ENCODE results near the gene TMEM40. TPM values are rescaled to one million over a fixed set of nuclear protein-coding genes. Genes with fewer than 3 reads are reported as not detected.

The TMEM40 gene
- total and polyA plus RNA-seq, 2 of the 13 experiments (the other 11 are each of a cell fraction or from before 2014, with no cell fraction given): 0.16 TPM; not detected in 1

DNA sequence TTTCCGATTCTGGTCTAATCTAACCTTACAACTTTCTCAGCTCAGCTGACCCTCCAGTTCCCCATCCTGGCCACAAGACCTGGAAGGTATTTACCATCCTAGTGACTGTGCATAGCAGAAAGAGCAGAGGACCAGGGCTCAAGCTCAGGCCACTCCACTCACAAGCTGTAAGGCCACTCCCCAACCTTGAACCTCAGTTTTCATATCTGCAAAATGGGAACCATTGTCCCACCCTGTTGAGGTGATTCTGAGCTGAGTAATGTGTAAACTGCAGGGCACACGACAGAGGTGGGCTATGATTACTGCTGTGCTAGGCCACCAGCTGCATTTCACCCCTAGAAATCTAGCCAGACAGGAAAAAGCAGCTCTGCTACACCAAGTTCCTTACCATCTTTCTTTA lies 21.7 kb downstream of the TMEM40 start:
- CTCF ChIA-PET (ENCODE audit: low intra/inter-chr PET ratio, low total read pairs): no interaction called here

DNA sequence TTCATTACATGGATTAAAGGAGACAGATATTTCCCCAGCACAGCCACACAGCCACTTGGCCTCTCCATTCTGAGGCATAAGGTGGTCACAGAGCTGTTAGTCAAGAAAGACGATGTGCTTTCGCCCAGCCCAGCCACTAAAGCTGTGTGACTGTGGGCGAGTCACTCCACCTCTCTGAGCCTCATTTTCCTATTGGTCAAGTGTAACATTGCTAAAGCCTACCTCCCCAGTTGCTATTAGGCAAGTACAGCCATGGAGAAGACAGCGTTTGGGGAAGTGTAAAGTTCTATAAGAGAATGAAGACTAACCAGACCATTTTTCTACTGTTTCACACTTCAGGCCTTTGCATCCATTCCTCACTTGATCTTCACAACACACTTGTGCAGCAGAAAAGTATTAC lies 24.1 kb downstream of the TMEM40 start:
- Histone ChIP-seq H3K4me2 (ENCODE audit: low read depth, low read length) (no peak overlapping the region), H3K79me2 (ENCODE audit: insufficient read depth, low read length) (no peaks in the 10 kb centered on the region), H3K27ac (ENCODE audit: extremely low read length, insufficient read depth, low read length) (no peak overlapping the region), H3K4me1 (ENCODE audit: insufficient read depth, low read length) (no peaks in the 10 kb centered on the region), H2AFZ (ENCODE audit: low read length) (no peak overlapping the region), H3K4me3 (replicated peaks in 1 of 3; ENCODE audit: insufficient read depth in 1 of 3, low read depth in 2 of 3, low read length in 3 of 3) (no peak overlapping the region), H3K9ac (ENCODE audit: insufficient read depth, low read depth, low read length) (no peak overlapping the region), H3K27me3 (ENCODE audit: control insufficient read depth in 1 of 2, insufficient read depth in 2 of 2, low read length in 2 of 2) (0 out of 5 replicates have a peak, but pooled peaks cover 0 to 7% of the 10 kb centered on the region in 2 experiments), H3K36me3 (replicated peaks in 1 of 2; ENCODE audit: control insufficient read depth in 1 of 2, insufficient read depth in 2 of 2, low read length in 2 of 2) (no peaks in the 10 kb centered on the region), H3K9me3 (ENCODE audit: low read length) (no peaks in the 10 kb centered on the region), H4K20me1 (ENCODE audit: insufficient read depth, low read length) (no peaks in the 10 kb centered on the region)
- ChIA-PET CTCF (ENCODE audit: low intra/inter-chr PET ratio, low total read pairs) (no interaction called here), POLR2A (no interaction called here)
- intact Hi-C loops (cut with micrococcal nuclease; ENCODE audit: unreplicated experiment): no loop called here
- in situ Hi-C loops (cut with HindIII; ENCODE audit: extremely low pct_ligation_motif_present, low pct_unique_long_range_greater_than_20kb): no loop called here
- FAIRE-seq (no peak), DNase-seq (ENCODE audit: low spot score) (no peak), ATAC-seq (no peak)
- 42% methylated on average over 4 of the region's 4 CpGs for WGBS (ENCODE audit: low lambda C conversion rate)
- BruUV-seq (replicated peaks): no TSS peak
- TF ChIP-seq ZNF329 (CRISPR knock-in tag; IDR thresholded peaks at IDR 0.05; ENCODE audit: low read depth) (no peak), ZNF768 (CRISPR knock-in tag; IDR thresholded peaks at IDR 0.05) (peak; percentile 53; the same call in 1 of the 2 replicates)

More for the DNA sequence above, 21.7 kb downstream of the TMEM40 start:
- FAIRE-seq (no peak), ATAC-seq (no peak), DNase-seq (ENCODE audit: low spot score) (no peak)
- H3K27ac ChIP-seq (ENCODE audit: extremely low read length, insufficient read depth, low read length): no peak overlapping the region
- H3K79me2 ChIP-seq (ENCODE audit: insufficient read depth, low read length): no peaks in the 10 kb centered on the region
- no peak overlapping the region for H3K4me2 ChIP-seq (ENCODE audit: low read depth, low read length)
- H3K9me3 ChIP-seq (ENCODE audit: low read length): no peaks in the 10 kb centered on the region
- H3K9ac ChIP-seq (ENCODE audit: insufficient read depth, low read depth, low read length): no peak overlapping the region
- no peaks in the 10 kb centered on the region for H4K20me1 ChIP-seq (ENCODE audit: insufficient read depth, low read length)
- BruUV-seq (replicated peaks): no TSS peak
- in situ Hi-C loops (cut with HindIII; ENCODE audit: extremely low pct_ligation_motif_present, low pct_unique_long_range_greater_than_20kb): no loop called here
- H2AFZ ChIP-seq (ENCODE audit: low read length): no peak overlapping the region
- peaks cover 1 to 10% of the 10 kb centered on the region in 2 experiments; a peak in 1 of 5 replicates for H3K27me3 ChIP-seq (ENCODE audit: control insufficient read depth in 1 of 2, insufficient read depth in 2 of 2, low read length in 2 of 2)
- H3K4me3 ChIP-seq (replicated peaks in 1 of 3; ENCODE audit: insufficient read depth in 1 of 3, low read depth in 2 of 3, low read length in 3 of 3): no peak overlapping the region
- H3K36me3 ChIP-seq (replicated peaks in 1 of 2; ENCODE audit: control insufficient read depth in 1 of 2, insufficient read depth in 2 of 2, low read length in 2 of 2): no peaks in the 10 kb centered on the region
- no peaks in the 10 kb centered on the region for H3K4me1 ChIP-seq (ENCODE audit: insufficient read depth, low read length)
- TF ChIP-seq ZNF629 (CRISPR knock-in tag; conservative IDR thresholded peaks at IDR 0.05) (peak; percentile 68), NR2F2 (IDR thresholded peaks at IDR 0.05; ENCODE audit: borderline replicate concordance, low read depth) (no peak)
- 0% methylated on average over 2 of the region's 2 CpGs for WGBS (ENCODE audit: low lambda C conversion rate)
- intact Hi-C loops (cut with micrococcal nuclease; ENCODE audit: unreplicated experiment): no loop called here
- POLR2A ChIA-PET: no interaction called here
